SK-N-SH treated with all-trans-retinoic acid at 6 μM for 48 hours (cell line): ENCODE measurements around the gene P2RX5.

ENCODE experiments used
- ATAC-seq: fragments of 200-7000 bp; cut with Tn5 transposase; 3 replicates; pipeline ENCODE4 v1.9.1; 2020; ENCODE audit warnings: mild to moderate bottlenecking, moderate library complexity
- ARNTL ChIP-seq: fragments of 450-650 bp; formaldehyde crosslinking; IDR thresholded peaks from 2 replicates; pipeline ENCODE4 v1.5.0; 2020; ENCODE audit warnings: low read depth, mild to moderate bottlenecking, moderate library complexity, borderline replicate concordance
- BACH2 ChIP-seq: fragments of 250-450 bp; sonication (Bioruptor Pico); IDR thresholded peaks from 2 replicates; pipeline ENCODE4 v1.9.0; 2021; ENCODE audit warnings: mild to moderate bottlenecking, borderline replicate concordance
- CREB5 ChIP-seq: fragments of 250-450 bp; sonication (Bioruptor Pico); IDR thresholded peaks from 2 replicates; pipeline ENCODE4 v1.5.1; 2020; ENCODE audit warnings: low read depth, mild to moderate bottlenecking, moderate library complexity
- CSDC2 ChIP-seq: fragments of 250-450 bp; sonication (Bioruptor Pico); IDR thresholded peaks from 2 replicates; pipeline ENCODE4 v1.5.0; 2020; ENCODE audit warnings: mild to moderate bottlenecking, moderate library complexity
- ESRRG ChIP-seq: fragments of 250-450 bp; sonication (Bioruptor Pico); IDR thresholded peaks from 2 replicates; pipeline ENCODE4 v1.6.1; 2021; ENCODE audit warnings: mild to moderate bottlenecking
- GLIS3 ChIP-seq: fragments of 250-450 bp; sonication (Bioruptor Pico); IDR thresholded peaks from 2 replicates; pipeline ENCODE4 v1.5.0; 2020; ENCODE audit warnings: mild to moderate bottlenecking, moderate library complexity
- ISL1 ChIP-seq: fragments of 250-450 bp; sonication (Bioruptor Pico); IDR thresholded peaks from 2 replicates; pipeline ENCODE4 v2.1.2; 2022; ENCODE audit warnings: mild to moderate bottlenecking, moderate library complexity
- OSR1 ChIP-seq: fragments of 250-450 bp; sonication (Bioruptor Pico); IDR thresholded peaks from 2 replicates; pipeline ENCODE4 v1.8.0; 2022; ENCODE audit warnings: moderate library complexity, mild to moderate bottlenecking, inconsistent platforms
- PATZ1 ChIP-seq: fragments of 250-450 bp; sonication (Bioruptor Pico); IDR thresholded peaks from 2 replicates; pipeline ENCODE4 v1.8.0; 2020; ENCODE audit warnings: mild to moderate bottlenecking, moderate library complexity, borderline replicate concordance
- POU6F1 ChIP-seq: fragments of 250-450 bp; sonication (Bioruptor Pico); IDR thresholded peaks from 2 replicates; pipeline ENCODE4 v1.8.0; 2021; ENCODE audit warnings: low read depth, mild to moderate bottlenecking, moderate library complexity, borderline replicate concordance
- PPARA ChIP-seq: fragments of 250-450 bp; sonication (Bioruptor Pico); IDR thresholded peaks from 2 replicates; pipeline ENCODE4 v1.5.0; 2020; ENCODE audit warnings: mild to moderate bottlenecking, borderline replicate concordance
- RARB ChIP-seq: fragments of 250-450 bp; sonication (Bioruptor Pico); IDR thresholded peaks from 2 replicates; pipeline ENCODE4 v1.8.0; 2021; ENCODE audit warnings: mild to moderate bottlenecking, moderate library complexity
- SNAI2 ChIP-seq: fragments of 250-450 bp; sonication (Bioruptor Pico); IDR thresholded peaks from 2 replicates; pipeline ENCODE4 v1.5.0; 2020; ENCODE audit warnings: mild to moderate bottlenecking, moderate library complexity
- TCF4 ChIP-seq: fragments of 250-450 bp; sonication (Bioruptor Pico); IDR thresholded peaks from 2 replicates; pipeline ENCODE4 v1.8.0; 2021; ENCODE audit warnings: mild to moderate bottlenecking, moderate library complexity, borderline replicate concordance
- TOX ChIP-seq: fragments of 250-450 bp; sonication (Bioruptor Pico); IDR thresholded peaks from 2 replicates; pipeline ENCODE4 v1.8.0; 2021; ENCODE audit warnings: mild to moderate bottlenecking, moderate library complexity, borderline replicate concordance
- ZC3H10 ChIP-seq: fragments of 250-450 bp; sonication (Bioruptor Pico); IDR thresholded peaks from 2 replicates; pipeline ENCODE4 v1.5.1; 2021; ENCODE audit warnings: mild to moderate bottlenecking, moderate library complexity
- ZFP3 ChIP-seq: fragments of 250-450 bp; sonication (Bioruptor Pico); IDR thresholded peaks from 2 replicates; pipeline ENCODE4 v1.5.0; 2020; ENCODE audit warnings: mild to moderate bottlenecking, moderate library complexity
- ZFP30 ChIP-seq: fragments of 450-650 bp; formaldehyde crosslinking; IDR thresholded peaks from 2 replicates; pipeline ENCODE4 v1.5.0; 2022; ENCODE audit warnings: mild to moderate bottlenecking, moderate library complexity
- ZNF565 ChIP-seq: fragments of 450-650 bp; formaldehyde crosslinking; conservative IDR thresholded peaks from 2 replicates; pipeline ENCODE4 v1.5.0; 2020; ENCODE audit warnings: low read depth, mild to moderate bottlenecking, moderate library complexity
- ZNF70 ChIP-seq: fragments of 450-650 bp; formaldehyde crosslinking; IDR thresholded peaks from 2 replicates; pipeline ENCODE4 v1.5.0; 2020; ENCODE audit warnings: mild to moderate bottlenecking, moderate library complexity
- ZNF8 ChIP-seq: fragments of 450-650 bp; formaldehyde crosslinking; IDR thresholded peaks from 2 replicates; pipeline ENCODE4 v1.5.0; 2020; ENCODE audit warnings: mild to moderate bottlenecking, moderate library complexity
- TF ChIP-seq, protein P1 (sequence below): fragments of 250-450 bp; sonication (Bioruptor Pico); IDR thresholded peaks from 2 replicates; pipeline ENCODE4 v1.5.1; 2021; ENCODE audit warnings: mild to moderate bottlenecking, moderate library complexity

Gene P2RX5

GRCh38 chr17:3672571-3672970 lies 23.4 kb downstream of the P2RX5 start:
- no peak for ATAC-seq
- TF ChIP-seq CSDC2 (CRISPR knock-in tag) (no peak), TCF4 (CRISPR knock-in tag) (no peak), ZC3H10 (CRISPR knock-in tag) (no peak), ISL1 (CRISPR knock-in tag) (no peak), ZNF70 (CRISPR knock-in tag) (no peak), ZFP30 (CRISPR knock-in tag) (no peak), CREB5 (CRISPR knock-in tag) (no peak), RARB (CRISPR knock-in tag) (no peak), GLIS3 (CRISPR knock-in tag) (no peak), OSR1 (CRISPR knock-in tag) (no peak), POU6F1 (CRISPR knock-in tag) (no peak), PPARA (CRISPR knock-in tag) (no peak), PATZ1 (CRISPR knock-in tag) (no peak), ZNF8 (CRISPR knock-in tag) (no peak), ZFP3 (CRISPR knock-in tag) (no peak), SNAI2 (CRISPR knock-in tag) (no peak)
- TF ChIP-seq, protein P1, sequence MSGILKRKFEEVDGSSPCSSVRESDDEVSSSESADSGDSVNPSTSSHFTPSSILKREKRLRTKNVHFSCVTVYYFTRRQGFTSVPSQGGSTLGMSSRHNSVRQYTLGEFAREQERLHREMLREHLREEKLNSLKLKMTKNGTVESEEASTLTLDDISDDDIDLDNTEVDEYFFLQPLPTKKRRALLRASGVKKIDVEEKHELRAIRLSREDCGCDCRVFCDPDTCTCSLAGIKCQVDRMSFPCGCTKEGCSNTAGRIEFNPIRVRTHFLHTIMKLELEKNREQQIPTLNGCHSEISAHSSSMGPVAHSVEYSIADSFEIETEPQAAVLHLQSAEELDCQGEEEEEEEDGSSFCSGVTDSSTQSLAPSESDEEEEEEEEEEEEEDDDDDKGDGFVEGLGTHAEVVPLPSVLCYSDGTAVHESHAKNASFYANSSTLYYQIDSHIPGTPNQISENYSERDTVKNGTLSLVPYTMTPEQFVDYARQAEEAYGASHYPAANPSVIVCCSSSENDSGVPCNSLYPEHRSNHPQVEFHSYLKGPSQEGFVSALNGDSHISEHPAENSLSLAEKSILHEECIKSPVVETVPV (CRISPR knock-in tag): no peak
- TF ChIP-seq, all 23 proteins: peak for 0

GRCh38 chr17:3669548-3669947 lies 26.4 kb downstream of the P2RX5 start:
- no peak for TF ChIP-seq ZNF565 (CRISPR knock-in tag)
- no peak for TF ChIP-seq ARNTL (CRISPR knock-in tag)
- TF ChIP-seq BACH2 (CRISPR knock-in tag): no peak
- TF ChIP-seq POU6F1 (CRISPR knock-in tag): no peak
- no peak for TF ChIP-seq TCF4 (CRISPR knock-in tag)
- TF ChIP-seq RARB (CRISPR knock-in tag): no peak
- no peak for TF ChIP-seq PPARA (CRISPR knock-in tag)
- TF ChIP-seq, all 23 proteins: peak for 0
- ATAC-seq: no peak

DNA sequence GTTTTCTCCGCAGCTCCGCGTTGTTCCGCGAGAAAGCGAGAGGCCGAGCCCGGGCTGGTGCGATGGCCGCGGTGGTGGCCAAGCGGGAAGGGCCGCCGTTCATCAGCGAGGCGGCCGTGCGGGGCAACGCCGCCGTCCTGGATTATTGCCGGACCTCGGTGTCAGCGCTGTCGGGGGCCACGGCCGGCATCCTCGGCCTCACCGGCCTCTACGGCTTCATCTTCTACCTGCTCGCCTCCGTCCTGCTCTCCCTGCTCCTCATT lies 26.9 kb downstream of the P2RX5 start:
- TF ChIP-seq TCF4 (CRISPR knock-in tag) (no peak), ARNTL (CRISPR knock-in tag) (no peak), PATZ1 (CRISPR knock-in tag) (no peak), TOX (CRISPR knock-in tag) (no peak), ZC3H10 (CRISPR knock-in tag) (no peak), SNAI2 (CRISPR knock-in tag) (no peak), ZNF565 (CRISPR knock-in tag) (no peak), CREB5 (CRISPR knock-in tag) (no peak), ZFP30 (CRISPR knock-in tag) (no peak), ISL1 (CRISPR knock-in tag) (no peak), RARB (CRISPR knock-in tag) (no peak), CSDC2 (CRISPR knock-in tag) (no peak), ESRRG (no peak), POU6F1 (CRISPR knock-in tag) (no peak)
- TF ChIP-seq, all 23 proteins: peak for 0
- no peak for ATAC-seq
